Heart left ventricle (tissue), 13 donors: ENCODE data around the gene DHX38.

Experiments used
- POLR2A ChIP-seq, 2 donors: fragments of 450-650 bp; IDR thresholded peaks; one replicate each; pipeline ENCODE4 v1.6.1; 2017; ENCODE audit warnings: antibody characterized with exemption in 2 of 2, mild to moderate bottlenecking in 2 of 2, moderate library complexity in 2 of 2
- TF ChIP-seq, protein P1 (sequence below), 12 donors: fragments of 200-600 bp; sonication (generic) in 4 of 12; IDR thresholded peaks; one replicate each; pipeline versions ENCODE4 v1.5.0 to v1.8.0; 2018 to 2022; ENCODE audit warnings: antibody characterized with exemption in 12 of 12, mild to moderate bottlenecking in 5 of 12
- donor health status: ischemic (EF 13 %, LVEDD 7.1; RV severe dilation, severe dysfunction).
- donor health status: DM: no; HTN: yes; CAD: no.
- donor health status: DM: no; HTN: no; CAD: no.
- donor health status: ischemic (EF 25% LVEDD 6.9; RV normal size, moderate dysfunction).
- donor health status: ischemic (EF 25% LVEDD 5.7; RV mildly dilated, moderate dysfunction).
- donor health status: ischemic (EF 35%, LVEDD 5.7; RV mildly dilated, moderate dysfunction).
- donor health status: nonischemic (EF 11% LVEDD 7.7; RV severe dilation, severe dysfunction).
- donor health status: DM: yes; HTN: yes; CAD: no.
- donor health status: PGD.
- donor health status: ischemic (EF 29% LVEDD 5.4; RV normal size, mild dysfunction).
- donor health status: nonischemic (EF 23%, LVEDD 6.1; RV moderate dilation, normal function).

- TF ChIP-seq, protein P1, sequence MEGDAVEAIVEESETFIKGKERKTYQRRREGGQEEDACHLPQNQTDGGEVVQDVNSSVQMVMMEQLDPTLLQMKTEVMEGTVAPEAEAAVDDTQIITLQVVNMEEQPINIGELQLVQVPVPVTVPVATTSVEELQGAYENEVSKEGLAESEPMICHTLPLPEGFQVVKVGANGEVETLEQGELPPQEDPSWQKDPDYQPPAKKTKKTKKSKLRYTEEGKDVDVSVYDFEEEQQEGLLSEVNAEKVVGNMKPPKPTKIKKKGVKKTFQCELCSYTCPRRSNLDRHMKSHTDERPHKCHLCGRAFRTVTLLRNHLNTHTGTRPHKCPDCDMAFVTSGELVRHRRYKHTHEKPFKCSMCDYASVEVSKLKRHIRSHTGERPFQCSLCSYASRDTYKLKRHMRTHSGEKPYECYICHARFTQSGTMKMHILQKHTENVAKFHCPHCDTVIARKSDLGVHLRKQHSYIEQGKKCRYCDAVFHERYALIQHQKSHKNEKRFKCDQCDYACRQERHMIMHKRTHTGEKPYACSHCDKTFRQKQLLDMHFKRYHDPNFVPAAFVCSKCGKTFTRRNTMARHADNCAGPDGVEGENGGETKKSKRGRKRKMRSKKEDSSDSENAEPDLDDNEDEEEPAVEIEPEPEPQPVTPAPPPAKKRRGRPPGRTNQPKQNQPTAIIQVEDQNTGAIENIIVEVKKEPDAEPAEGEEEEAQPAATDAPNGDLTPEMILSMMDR (IDR thresholded peaks at IDR 0.05), result no peak
- no peak for TF ChIP-seq POLR2A (IDR thresholded peaks at IDR 0.05)
Observed at GRCh38 chr16:72044825-72045359, 48.8 kb upstream of the DHX38 start.
